ENCODE results near the gene JUN.
A peak's percentile ranks its signal among the peaks of the same experiment; 100 is the strongest.

JUN gene

DNA sequence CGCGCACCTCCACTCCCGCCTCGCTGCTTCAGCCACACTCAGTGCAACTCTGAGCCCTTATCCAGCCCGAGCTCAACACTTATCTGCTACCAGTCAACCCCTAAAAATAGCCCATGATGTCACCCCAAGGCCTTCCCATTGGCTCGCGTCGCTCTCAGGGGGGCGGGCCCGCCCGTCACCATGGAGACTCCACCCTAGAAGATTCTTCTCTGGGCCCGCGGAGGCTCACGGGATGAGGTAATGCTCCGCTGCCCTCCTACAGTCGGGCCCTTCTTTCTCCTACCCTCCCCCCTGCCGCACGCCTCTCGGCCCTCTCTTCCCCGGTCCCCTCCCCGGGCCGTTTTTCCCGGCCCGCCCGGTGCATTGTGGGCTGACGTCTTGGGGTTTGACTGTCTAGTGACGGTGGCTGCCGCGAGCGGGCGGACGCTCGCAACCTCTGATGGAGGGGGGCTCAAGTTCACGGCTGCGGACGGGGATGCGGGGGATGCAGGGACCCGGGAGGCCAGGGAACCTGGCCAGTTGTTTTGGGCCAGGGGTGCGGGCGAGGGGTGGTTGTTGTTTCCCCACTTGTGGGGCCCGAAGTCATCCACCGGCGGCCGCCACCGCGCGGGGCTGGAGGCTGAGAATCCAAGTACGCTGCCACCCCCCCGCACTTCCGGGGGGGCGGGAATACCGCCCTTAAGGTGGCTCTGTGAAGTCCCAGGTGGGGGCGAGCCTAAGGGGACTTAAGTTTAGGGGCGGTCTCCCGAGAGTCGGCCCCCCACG is at the start of gene JUN:
JUN (minus strand) TSS at position 55 of the 765 bp plus-strand sequence. CDS start 977 bp downstream, outside the sequence.
- peak within 1 kb of the TSS; percentile 62 for H3K4me3 ChIP-seq (ENCODE audit: low read depth, low read length)

DNA sequence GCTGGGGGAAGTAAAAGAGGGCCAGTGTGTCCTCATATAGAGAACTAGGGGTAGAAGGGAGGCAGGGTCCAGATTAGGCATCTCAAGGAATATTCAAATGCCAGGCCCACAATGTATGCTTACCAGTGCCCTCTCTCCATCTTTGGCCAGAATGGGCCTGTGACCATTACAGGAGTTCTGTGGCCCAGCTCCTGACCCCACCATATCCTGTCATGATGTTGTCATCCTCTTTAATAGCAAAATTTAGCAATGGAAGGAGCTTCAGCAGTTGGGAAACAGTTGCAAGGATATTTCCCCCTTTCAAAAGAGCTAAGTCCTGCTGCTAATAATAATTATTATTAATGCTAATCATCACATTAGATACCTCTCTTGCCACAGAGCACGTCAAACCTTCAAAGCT is 49.3 kb upstream of the JUN start:
- no peak overlapping the region for H3K4me3 ChIP-seq (ENCODE audit: low read depth, low read length)

DNA sequence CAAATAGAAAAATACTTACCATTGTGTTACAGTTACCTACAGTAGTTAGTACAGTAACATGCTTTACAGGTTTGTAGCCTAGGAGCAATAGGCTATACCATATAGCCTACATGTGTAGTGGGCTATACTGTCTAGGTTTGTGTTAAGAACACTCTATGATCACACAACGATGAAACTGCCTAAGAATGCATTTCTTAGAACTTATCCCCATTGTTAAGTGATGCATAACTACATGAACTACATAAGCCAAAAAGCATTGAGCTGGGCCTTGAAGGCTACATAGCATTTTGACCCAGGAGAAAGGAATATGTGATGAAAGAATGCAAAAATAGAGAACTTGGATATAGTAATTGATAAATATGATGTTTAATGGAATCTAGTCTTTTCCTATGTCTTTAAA is 46.4 kb upstream of the JUN start:
- H3K4me3 ChIP-seq (ENCODE audit: low read depth, low read length) = no peak overlapping the region

DNA sequence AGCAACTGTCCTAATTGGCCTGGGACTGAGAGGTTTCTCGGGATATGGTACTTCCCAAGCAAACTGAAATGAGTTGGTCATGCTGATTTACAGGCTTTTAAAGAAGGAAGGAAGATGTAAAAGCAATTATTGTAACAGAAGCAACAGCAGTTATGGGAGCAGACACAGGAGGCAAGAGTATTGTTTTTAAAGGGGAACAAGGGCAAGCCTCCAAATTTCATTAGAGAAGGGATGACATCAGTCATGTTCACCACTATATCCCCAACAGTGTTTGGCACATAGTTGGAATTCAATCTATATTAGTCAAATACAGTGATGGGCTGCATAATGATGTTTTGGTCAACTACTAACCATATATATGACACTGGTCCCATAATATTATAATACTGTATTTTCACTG is 46.0 kb upstream of the JUN start:
- H3K4me3 ChIP-seq (ENCODE audit: low read depth, low read length) = no peak overlapping the region

DNA sequence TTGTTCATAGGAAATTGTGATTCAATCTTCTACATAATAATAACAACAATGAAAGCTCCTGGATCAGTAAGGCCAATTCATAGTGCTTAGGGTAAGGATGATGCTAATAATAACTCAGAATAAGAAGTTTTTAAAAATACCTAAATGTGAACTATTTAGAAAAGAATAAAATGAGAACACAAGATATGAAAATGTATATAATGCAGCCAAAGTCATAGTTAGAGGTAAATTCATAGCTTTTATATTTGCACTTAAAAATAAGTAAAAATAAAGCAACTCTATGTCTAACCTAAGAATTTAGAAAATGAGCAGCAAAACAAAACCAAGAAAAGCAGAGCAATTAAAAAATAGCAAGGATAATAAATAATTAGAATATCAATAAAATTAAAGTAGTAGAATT is 43.5 kb upstream of the JUN start:
- H3K4me3 ChIP-seq (ENCODE audit: low read depth, low read length) = no peak overlapping the region

DNA sequence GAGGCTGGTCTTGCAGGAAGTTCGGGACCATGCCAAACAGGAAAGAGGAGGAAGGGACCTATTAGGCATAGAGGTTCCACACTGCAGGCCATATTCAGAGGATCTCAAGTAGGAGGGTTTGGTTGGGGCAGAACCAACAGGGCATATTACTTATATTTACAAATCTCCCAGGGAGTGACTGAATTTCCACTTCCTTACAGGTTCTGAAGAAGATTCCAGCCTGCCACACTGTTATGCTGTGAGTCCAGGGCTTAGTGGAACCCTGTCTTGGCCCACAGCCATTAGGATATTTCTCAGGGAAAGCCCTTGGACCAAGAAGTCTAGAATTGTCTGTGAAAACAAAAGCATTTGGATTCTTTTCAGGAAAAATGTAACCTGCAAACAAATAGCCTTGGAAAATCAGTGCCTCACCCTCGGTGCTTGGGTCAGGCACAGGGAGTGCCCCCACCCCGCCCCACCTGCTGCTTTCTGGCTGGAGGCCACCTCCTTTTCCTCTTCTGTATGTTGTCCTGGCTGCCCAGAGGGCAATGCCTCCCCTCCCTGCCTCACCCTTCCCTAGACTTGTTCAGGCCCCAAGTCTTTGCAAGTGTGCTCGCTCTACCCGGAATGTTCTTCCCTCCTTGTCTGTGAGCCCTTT is 41.0 kb upstream of the JUN start:
- H3K4me3 ChIP-seq (ENCODE audit: low read depth, low read length) = no peak overlapping the region

DNA sequence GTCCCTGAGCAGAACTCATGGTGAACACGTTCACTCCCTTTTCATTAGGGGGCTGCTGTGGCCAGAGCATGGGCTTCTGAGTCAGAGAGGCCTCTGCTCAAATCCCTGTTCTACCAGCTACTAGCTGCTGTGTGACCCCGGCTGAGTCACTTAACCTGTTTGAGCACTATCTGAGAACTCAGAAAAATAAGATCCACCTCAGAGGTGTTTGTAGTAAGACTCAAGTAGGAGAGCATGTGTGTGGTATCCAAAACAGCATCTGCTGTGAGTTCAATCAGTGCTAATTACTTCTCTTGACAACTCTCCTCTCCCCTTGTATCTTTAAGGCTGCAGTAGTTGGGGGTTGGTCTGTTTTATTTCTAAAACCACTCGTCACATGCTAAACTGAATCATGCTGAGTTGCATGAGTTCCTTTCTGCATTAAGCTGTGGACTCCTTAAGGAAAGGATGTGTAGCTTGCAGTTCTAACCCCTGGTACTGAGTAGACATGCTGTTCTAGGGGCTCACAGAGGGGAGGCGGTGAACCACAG is 39.7 kb upstream of the JUN start:
- no peak overlapping the region for H3K4me3 ChIP-seq (ENCODE audit: low read depth, low read length)

DNA sequence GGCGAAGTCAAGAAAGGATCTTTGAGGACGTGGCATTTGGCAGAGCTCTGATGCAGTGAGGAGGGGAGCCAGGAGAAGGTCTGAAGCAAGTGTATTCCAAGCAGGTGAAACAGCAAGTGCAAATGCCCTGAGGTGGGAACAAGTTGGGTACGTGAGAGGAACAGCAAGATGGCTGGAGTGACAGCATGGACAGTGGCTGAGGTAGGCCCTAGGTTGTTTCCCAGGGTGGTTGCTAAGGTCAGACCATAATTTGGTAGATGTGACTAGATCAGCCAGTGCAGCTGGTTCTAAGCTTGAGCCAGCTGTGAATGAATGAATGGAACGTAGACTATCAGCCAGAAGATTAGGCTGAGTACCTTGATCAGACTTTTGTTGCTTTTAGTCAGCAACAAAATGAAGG is 37.5 kb upstream of the JUN start:
- no peak overlapping the region for H3K4me3 ChIP-seq (ENCODE audit: low read depth, low read length)

DNA sequence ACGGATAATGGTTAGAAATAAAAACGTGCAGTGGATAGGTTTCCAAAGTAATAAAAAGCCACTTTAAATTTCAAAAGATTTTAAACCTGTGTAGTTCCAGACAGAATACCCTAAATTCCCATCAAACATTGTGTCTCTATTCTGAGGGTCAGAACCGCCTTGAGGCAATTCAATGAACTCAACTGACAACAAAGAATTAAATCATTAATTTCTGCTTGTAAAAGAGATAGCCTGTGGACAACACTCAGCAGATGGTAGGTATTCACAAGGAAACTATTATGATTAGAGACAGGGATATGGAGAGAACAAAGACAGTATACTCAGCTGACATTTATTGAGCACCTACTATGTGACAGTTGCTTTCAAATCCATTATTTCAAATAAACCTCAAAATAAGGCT is 35.1 kb upstream of the JUN start:
- no peak overlapping the region for H3K4me3 ChIP-seq (ENCODE audit: low read depth, low read length)

DNA sequence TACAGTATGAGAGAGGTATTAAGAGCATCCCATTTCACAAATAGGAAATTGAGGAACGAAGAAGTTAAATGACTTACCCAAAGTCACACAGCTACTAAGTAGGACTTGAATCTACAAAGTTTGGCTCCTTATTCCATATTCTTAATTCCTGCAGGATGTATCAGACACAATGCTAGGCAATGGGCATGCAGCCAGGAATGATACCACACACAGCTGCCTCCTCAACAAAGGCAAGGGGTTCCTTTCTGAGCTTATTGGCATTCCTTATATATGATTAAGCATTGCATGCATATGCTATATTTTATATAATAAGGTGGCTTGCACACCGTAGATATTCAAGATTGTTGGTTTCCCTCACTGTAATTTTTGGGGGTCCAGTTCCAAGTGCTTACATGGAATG is 34.2 kb upstream of the JUN start:
- H3K4me3 ChIP-seq (ENCODE audit: low read depth, low read length) = no peak overlapping the region

DNA sequence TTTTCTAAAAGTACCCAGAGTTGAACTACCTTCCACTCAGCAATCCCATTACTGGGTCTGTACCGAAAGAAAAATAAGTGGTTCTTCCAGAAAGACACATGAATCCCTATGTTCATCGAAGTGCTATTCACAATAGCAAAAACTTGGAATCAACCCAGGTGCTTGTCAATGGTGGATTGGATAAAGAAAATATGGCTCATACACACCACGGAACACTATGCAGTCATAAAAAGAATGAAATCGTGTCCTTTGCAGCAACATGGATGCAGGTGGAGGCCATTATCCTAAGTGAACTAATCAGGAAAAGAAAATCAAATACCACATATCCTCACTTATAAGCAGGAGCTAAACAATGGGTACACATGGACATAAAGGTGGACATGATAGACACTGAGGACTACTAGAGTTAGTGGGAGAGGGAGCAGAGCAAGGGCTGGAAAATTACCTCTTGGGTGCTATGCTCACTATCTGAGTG is 32.9 kb upstream of the JUN start:
- peak overlapping the region; percentile 50 for H3K4me3 ChIP-seq (ENCODE audit: low read depth, low read length)

DNA sequence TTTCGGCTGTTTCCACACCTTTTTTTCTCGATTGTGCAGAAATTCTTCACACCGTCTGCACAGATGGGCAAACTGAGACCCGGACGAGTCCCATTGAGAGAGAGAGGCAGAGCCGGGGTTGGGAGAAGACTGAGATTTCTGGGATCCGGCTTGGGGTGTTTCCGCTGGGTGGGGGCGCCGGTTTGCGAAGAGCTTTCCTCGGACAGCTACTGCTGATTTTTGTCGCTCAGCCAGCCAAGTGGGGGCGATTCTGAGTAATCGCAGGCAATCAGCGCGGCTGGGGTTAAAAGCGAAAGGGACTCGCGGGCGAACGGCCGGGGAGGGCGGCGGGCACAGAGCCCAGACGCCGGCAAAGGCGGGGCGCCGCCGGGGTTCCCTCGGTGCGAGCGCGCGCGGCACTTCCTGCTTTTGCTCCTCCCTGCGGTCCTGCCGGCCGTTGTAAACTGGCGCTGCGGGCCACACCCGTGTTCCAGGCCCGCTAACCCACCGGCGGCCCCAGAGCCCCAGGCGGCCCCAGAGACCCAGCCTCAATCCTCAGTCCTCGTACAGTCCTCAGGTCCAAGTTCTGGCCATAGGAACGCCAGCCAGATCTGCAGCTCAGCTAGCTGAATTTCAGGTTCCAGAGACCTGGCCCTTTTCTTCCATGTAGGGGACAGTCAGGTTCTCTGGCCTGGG is 32.4 kb upstream of the JUN start:
- peak overlapping the region; percentile 50 for H3K4me3 ChIP-seq (ENCODE audit: low read depth, low read length)

DNA sequence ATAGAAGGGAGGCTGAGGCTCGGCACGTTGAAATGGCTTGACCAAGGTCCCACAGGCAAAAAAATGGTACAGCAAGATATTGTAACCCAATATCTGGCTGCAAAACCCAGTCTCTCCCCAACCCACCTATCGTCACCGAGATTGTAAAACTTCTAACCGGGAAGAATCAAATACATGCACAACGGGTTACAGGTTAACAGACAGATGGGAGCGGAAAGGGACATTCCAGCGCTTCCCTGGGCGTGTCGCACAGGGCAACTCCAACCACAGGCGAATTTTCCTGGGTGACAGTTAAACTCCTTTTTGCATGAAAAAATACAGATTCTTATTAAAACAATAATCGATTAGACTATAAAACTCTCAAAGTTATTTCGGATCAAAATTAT is 31.8 kb upstream of the JUN start:
- peak overlapping the region; percentile 50 for H3K4me3 ChIP-seq (ENCODE audit: low read depth, low read length)

DNA sequence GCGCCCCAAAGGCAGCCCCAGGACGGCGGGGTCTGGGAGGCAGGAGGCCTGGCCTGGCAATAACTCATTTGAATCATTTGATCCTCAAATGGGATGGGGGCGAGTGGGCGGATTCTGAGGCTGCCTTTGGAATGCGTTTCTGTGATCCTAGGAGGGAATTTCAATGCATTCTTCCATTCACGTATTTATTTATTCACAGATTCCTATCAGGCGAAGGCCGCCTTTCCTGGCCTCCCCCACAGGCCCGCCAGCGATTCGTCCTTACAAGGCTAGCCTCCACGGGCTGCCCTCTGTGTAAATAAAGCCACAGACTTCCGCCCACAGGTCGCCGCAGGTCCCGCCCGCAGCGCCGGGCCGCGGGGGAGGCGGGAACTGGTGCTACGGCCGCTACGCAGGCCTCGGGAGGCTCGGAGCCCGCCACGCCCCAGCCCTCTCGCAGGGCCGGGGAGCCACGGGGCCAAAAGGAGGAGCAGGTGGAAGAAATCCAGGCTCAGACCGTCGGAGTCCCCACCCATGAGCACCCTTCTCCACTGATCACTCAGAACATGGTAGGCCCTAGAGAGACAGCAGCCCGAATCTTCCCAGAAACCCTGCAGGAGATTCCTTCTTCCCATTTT is 31.3 kb upstream of the JUN start:
- H3K4me3 ChIP-seq (ENCODE audit: low read depth, low read length) = peak overlapping the region; percentile 20

DNA sequence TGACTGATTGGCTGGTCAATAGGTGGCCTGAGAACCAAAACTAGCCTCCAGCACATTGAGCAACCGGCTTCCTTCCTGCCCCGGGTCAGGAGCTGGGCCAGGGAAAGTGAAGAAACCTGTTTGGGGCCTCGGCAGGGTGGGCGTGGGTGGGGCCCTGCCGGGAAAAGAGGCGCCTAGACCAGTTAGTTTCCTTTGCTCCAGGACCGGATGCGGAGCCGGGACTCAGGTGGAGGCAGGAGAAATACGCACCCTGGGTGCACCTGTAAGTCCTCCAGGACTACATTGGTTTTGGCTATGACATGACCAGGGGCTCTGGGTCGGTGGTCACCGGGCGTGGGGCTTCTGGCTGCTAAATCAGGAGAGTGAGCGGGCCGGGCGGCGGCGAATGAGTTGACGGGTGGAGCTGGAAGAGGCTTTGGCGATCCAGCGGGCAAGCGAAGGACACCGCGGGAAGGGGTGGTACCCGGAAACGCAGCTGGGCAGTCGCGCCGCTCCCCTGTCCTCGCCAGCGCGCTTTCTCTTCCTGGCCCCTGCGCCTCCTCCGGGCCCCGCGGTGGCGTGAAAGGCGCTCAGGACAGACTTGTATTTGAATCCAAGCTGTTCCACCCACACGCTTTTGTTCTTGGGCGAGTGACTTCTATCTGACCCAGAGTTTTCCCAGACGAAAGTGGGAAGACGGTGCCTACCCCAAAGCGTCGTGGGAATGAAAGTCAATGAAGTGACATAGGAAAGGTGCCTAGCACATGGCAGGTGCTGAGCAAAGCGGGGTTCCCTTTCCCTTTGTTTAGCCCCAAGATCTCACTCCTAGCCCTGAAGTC is 30.6 kb upstream of the JUN start:
- H3K4me3 ChIP-seq (ENCODE audit: low read depth, low read length) = peak overlapping the region; percentile 20

DNA sequence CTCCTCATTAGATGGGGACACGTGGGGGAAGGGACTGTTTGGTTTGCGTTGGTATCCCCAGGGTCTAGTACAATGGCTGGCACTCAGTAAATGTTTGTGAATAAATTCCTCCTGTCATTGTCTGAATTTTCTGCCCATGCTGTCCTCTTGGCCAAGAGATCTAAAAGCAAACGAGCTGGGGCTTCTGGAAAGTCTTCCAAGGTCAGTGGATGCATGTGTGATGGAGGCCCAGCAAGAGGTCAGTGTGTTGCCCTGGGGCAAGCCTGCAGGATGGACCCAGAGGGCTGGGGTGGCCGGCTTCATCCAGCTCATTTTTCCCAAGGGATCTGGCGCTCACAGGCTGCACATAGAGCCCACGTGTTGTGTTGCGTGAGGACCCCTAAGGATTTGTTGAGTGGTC is 30.0 kb upstream of the JUN start:
- no peak overlapping the region for H3K4me3 ChIP-seq (ENCODE audit: low read depth, low read length)

DNA sequence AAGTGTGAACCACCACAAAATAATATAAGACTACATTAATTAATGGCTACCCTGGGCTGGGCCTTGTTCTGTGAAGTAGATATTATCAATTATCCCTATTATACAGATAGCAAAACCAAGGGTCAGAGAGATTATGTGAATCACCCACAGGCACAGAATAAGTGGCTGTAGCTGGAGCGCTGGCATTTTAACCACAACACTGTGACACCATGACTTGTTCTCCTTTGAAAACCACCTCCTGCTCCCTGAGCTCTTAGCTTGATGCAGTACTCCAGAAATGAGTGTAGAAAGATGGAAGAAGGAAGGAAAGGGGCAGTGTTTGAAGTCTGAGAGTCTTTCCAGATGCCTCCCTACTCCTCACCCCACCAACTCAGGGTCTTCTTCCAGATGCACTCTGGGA is 29.5 kb upstream of the JUN start:
- no peak overlapping the region for H3K4me3 ChIP-seq (ENCODE audit: low read depth, low read length)

DNA sequence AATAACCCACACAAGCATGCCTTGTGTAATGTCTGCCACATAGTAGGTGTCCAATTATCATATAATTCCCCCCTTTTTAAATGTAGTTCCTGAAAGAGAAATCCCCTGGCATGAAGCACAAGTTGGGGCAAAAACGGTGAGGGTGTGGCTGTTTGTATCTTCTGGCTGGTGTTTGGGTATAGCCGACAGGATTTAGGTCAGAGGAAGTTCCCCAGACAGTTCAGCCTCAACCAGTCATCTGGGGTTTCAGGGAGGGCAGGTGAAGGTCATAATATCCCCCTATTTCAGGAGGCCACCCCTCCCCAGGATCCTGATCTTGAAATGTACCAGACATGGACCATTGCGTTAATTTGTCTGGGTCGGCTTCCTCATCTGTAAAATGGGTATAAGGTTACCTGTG is 29.1 kb upstream of the JUN start:
- H3K4me3 ChIP-seq (ENCODE audit: low read depth, low read length) = no peak overlapping the region

DNA sequence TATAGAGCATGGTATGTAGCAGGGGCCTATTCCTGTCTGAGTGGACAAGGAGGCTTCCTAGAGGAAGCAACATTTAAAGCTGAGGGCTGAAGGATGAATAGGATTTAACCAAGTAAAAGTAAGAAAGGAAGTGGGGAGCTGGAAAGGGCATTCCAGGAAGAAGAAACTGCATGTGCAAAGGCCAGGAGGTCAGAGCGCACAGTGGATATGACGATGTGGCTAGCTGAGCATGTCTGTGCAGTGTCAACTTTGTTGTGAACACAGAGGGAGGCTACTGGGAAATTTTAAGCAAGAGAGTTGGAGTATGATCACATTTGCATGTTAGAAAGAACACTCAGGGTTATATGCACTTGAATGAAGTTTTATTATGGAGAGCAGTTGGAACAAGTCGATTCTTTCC is 28.6 kb upstream of the JUN start:
- no peak overlapping the region for H3K4me3 ChIP-seq (ENCODE audit: low read depth, low read length)

DNA sequence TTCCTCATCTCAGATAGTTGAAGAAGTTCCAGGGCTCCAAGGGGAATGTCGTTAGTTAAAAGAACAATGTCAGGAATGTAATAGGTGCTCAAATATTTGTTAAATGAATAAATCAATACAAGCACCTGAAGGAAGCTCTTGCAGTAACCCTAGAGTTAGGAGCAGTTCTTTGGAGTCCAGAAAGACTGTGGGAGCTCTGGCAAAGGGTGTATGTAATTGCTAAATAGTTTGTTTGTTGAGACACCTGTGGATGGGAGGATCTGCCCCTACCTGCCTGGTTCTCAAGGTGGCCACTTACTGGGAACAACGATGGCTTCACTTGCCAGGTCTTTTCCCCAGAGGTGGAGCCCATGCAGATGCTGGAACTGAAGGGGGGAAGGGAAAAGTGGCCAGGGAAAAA is 27.5 kb upstream of the JUN start:
- H3K4me3 ChIP-seq (ENCODE audit: low read depth, low read length) = no peak overlapping the region

All from iPS-11a (cell line).